ENCODE measurements around the gene DOK7. TPM values are rescaled to one million over a fixed set of nuclear protein-coding genes. Genes with fewer than 3 reads are reported as not detected.

Gene DOK7
- total RNA-seq, 5 donors from 2014 or later (not counting 1 experiment from before 2014, with no cell fraction given): 0.22 to 0.58 (median 0.36) TPM; not detected in 2

- Mint-ChIP-seq H3K4me1 (no peaks in the 10 kb centered on the region), H3K9me3 (no peaks in the 10 kb centered on the region), H3K27me3 (no peaks in the 10 kb centered on the region), H3K36me3 (peaks cover 18% of the 10 kb centered on the region), H3K27ac (no peak overlapping the region), H3K4me3 (no peak overlapping the region)
- H3K36me3 ChIP-seq (ENCODE audit: control insufficient read depth in 2 of 2, extremely low read depth in 1 of 2, insufficient read depth in 1 of 2, low read length in 1 of 2): peaks cover 0 to 16% of the 10 kb centered on the region in 2 donors
- no peak for ATAC-seq (replicated peaks in 1 of 4)
- H3K4me1 ChIP-seq (ENCODE audit: control insufficient read depth in 1 of 2, extremely low read depth in 1 of 2, insufficient read depth in 2 of 2, low read length in 2 of 2): no peaks in the 10 kb centered on the region
- CTCF ChIA-PET: interaction anchor here in 1 of 2 donors (0.6 kb wide), 1 partner anchor 550 kb away, joined by 3 read pairs; no protein-coding TSS in a partner anchor
- no peaks in the 10 kb centered on the region for H3K27me3 ChIP-seq (replicated peaks in 1 of 2; ENCODE audit: control insufficient read depth in 2 of 2, extremely low read depth in 1 of 2, insufficient read depth in 2 of 2, low read length in 1 of 2)
- WGBS (ENCODE audit: insufficient coverage): 88% methylated on average over 9 of the region's 12 CpGs
- POLR2A ChIA-PET: no interaction called here
- DNase-seq: no peak
- no peak overlapping the region for H3K4me3 ChIP-seq (ENCODE audit: control insufficient read depth in 1 of 2, extremely low read depth in 1 of 2, low read length in 1 of 2)
- no peaks in the 10 kb centered on the region for H3K9me3 ChIP-seq
- H3K27ac ChIP-seq (ENCODE audit: low read length): no peak overlapping the region
Observed at GRCh38 chr4:3421470-3421869, 41.6 kb upstream of the DOK7 start.

GRCh38 chr4:3422241-3422801, 40.8 kb upstream of the DOK7 start:
- Mint-ChIP-seq H3K27ac (no peak overlapping the region), H3K9me3 (no peaks in the 10 kb centered on the region), H3K4me1 (no peaks in the 10 kb centered on the region), H3K4me3 (no peak overlapping the region), H3K36me3 (peaks cover 9% of the 10 kb centered on the region), H3K27me3 (no peaks in the 10 kb centered on the region)
- H3K4me3 ChIP-seq (ENCODE audit: control insufficient read depth in 1 of 2, extremely low read depth in 1 of 2, low read length in 1 of 2): no peak overlapping the region
- POLR2A ChIA-PET: no interaction called here
- WGBS (ENCODE audit: insufficient coverage): 86% methylated on average over 29 of the region's 29 CpGs
- no peaks in the 10 kb centered on the region for H3K9me3 ChIP-seq
- H3K4me1 ChIP-seq (ENCODE audit: control insufficient read depth in 1 of 2, extremely low read depth in 1 of 2, insufficient read depth in 2 of 2, low read length in 2 of 2): no peaks in the 10 kb centered on the region
- no peak for DNase-seq
- H3K36me3 ChIP-seq (ENCODE audit: control insufficient read depth in 2 of 2, extremely low read depth in 1 of 2, insufficient read depth in 1 of 2, low read length in 1 of 2): peaks cover 0 to 10% of the 10 kb centered on the region in 2 donors
- CTCF ChIA-PET: no interaction called here
- no peaks in the 10 kb centered on the region for H3K27me3 ChIP-seq (replicated peaks in 1 of 2; ENCODE audit: control insufficient read depth in 2 of 2, extremely low read depth in 1 of 2, insufficient read depth in 2 of 2, low read length in 1 of 2)
- no peak for ATAC-seq (replicated peaks in 1 of 4)
- H3K27ac ChIP-seq (ENCODE audit: low read length): no peak overlapping the region

DNA sequence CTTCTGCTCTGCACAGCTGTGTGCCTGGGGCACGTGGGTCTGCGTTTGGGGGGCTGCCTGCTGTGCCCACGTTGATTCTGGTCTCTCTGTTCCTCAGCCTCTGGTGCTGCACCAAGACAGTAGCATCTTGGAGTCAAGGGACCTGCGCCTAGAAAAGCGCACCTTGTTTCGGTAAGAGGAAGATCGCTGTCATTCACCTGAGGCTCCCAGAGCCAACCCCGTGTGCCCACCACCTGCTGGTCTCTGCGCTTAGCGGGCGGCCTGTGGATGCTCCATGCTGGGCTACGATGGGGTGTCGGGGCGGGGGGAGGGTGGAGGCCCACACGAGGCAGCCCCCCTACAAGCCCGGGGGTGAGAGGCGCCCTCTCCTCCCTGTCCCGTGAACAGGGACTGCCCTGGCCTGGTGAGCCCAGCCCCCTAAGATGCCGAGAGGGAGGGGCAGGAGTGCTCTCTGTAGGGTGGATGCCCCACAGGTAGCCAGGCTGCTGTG, 40.3 kb upstream of the DOK7 start:
- Histone ChIP-seq H3K36me3 (ENCODE audit: control insufficient read depth in 2 of 2, extremely low read depth in 1 of 2, insufficient read depth in 1 of 2, low read length in 1 of 2) (peaks cover 0 to 9% of the 10 kb centered on the region in 2 donors), H3K9me3 (no peaks in the 10 kb centered on the region), H3K4me1 (ENCODE audit: control insufficient read depth in 1 of 2, extremely low read depth in 1 of 2, insufficient read depth in 2 of 2, low read length in 2 of 2) (no peaks in the 10 kb centered on the region), H3K4me3 (ENCODE audit: control insufficient read depth in 1 of 2, extremely low read depth in 1 of 2, low read length in 1 of 2) (no peak overlapping the region), H3K27ac (ENCODE audit: low read length) (no peak overlapping the region), H3K27me3 (replicated peaks in 1 of 2; ENCODE audit: control insufficient read depth in 2 of 2, extremely low read depth in 1 of 2, insufficient read depth in 2 of 2, low read length in 1 of 2) (no peaks in the 10 kb centered on the region)
- ChIA-PET POLR2A (no interaction called here), CTCF (no interaction called here)
- no peak overlapping the region for H3K27ac Mint-ChIP-seq
- H3K4me3 Mint-ChIP-seq: no peak overlapping the region
- WGBS (ENCODE audit: insufficient coverage): 88% methylated on average over 13 of the region's 19 CpGs
- H3K27me3 Mint-ChIP-seq: no peaks in the 10 kb centered on the region
- no peaks in the 10 kb centered on the region for H3K4me1 Mint-ChIP-seq
- DNase-seq (no peak), ATAC-seq (replicated peaks in 1 of 4) (no peak)
- H3K36me3 Mint-ChIP-seq: peaks cover 4% of the 10 kb centered on the region
- H3K9me3 Mint-ChIP-seq: no peaks in the 10 kb centered on the region

GRCh38 chr4:3423406-3423805, 39.7 kb upstream of the DOK7 start:
- Histone ChIP-seq H3K36me3 (ENCODE audit: control insufficient read depth in 2 of 2, extremely low read depth in 1 of 2, insufficient read depth in 1 of 2, low read length in 1 of 2) (peaks cover 0 to 9% of the 10 kb centered on the region in 2 donors), H3K4me3 (ENCODE audit: control insufficient read depth in 1 of 2, extremely low read depth in 1 of 2, low read length in 1 of 2) (no peak overlapping the region), H3K9me3 (no peaks in the 10 kb centered on the region), H3K27ac (ENCODE audit: low read length) (no peak overlapping the region), H3K4me1 (ENCODE audit: control insufficient read depth in 1 of 2, extremely low read depth in 1 of 2, insufficient read depth in 2 of 2, low read length in 2 of 2) (no peaks in the 10 kb centered on the region), H3K27me3 (replicated peaks in 1 of 2; ENCODE audit: control insufficient read depth in 2 of 2, extremely low read depth in 1 of 2, insufficient read depth in 2 of 2, low read length in 1 of 2) (no peaks in the 10 kb centered on the region)
- H3K36me3 Mint-ChIP-seq: no peaks in the 10 kb centered on the region
- ATAC-seq (replicated peaks in 1 of 4): no peak
- 93% methylated on average over 14 of the region's 16 CpGs for WGBS (ENCODE audit: insufficient coverage)
- DNase-seq: no peak
- no peaks in the 10 kb centered on the region for H3K4me1 Mint-ChIP-seq
- ChIA-PET CTCF (no interaction called here), POLR2A (no interaction called here)
- H3K27ac Mint-ChIP-seq: no peak overlapping the region
- no peaks in the 10 kb centered on the region for H3K9me3 Mint-ChIP-seq
- H3K27me3 Mint-ChIP-seq: no peaks in the 10 kb centered on the region
- H3K4me3 Mint-ChIP-seq: no peak overlapping the region

GRCh38 chr4:3423952-3424351, 39.2 kb upstream of the DOK7 start:
- Histone ChIP-seq H3K27me3 (replicated peaks in 1 of 2; ENCODE audit: control insufficient read depth in 2 of 2, extremely low read depth in 1 of 2, insufficient read depth in 2 of 2, low read length in 1 of 2) (no peaks in the 10 kb centered on the region), H3K4me3 (ENCODE audit: control insufficient read depth in 1 of 2, extremely low read depth in 1 of 2, low read length in 1 of 2) (no peak overlapping the region), H3K4me1 (ENCODE audit: control insufficient read depth in 1 of 2, extremely low read depth in 1 of 2, insufficient read depth in 2 of 2, low read length in 2 of 2) (no peaks in the 10 kb centered on the region), H3K9me3 (no peaks in the 10 kb centered on the region), H3K36me3 (ENCODE audit: control insufficient read depth in 2 of 2, extremely low read depth in 1 of 2, insufficient read depth in 1 of 2, low read length in 1 of 2) (peaks cover 0 to 9% of the 10 kb centered on the region in 2 donors), H3K27ac (ENCODE audit: low read length) (no peak overlapping the region)
- H3K27ac Mint-ChIP-seq: no peak overlapping the region
- POLR2A ChIA-PET: no interaction called here
- H3K4me1 Mint-ChIP-seq: no peaks in the 10 kb centered on the region
- no peaks in the 10 kb centered on the region for H3K27me3 Mint-ChIP-seq
- CTCF ChIA-PET: no interaction called here
- DNase-seq (no peak), ATAC-seq (replicated peaks in 1 of 4) (no peak)
- no peaks in the 10 kb centered on the region for H3K9me3 Mint-ChIP-seq
- H3K4me3 Mint-ChIP-seq: no peak overlapping the region
- H3K36me3 Mint-ChIP-seq: peaks cover 1% of the 10 kb centered on the region
- WGBS (ENCODE audit: insufficient coverage): 95% methylated on average over 10 of the region's 13 CpGs

- no peak overlapping the region for H3K4me3 ChIP-seq (ENCODE audit: control insufficient read depth in 1 of 2, extremely low read depth in 1 of 2, low read length in 1 of 2)
- DNase-seq (no peak), ATAC-seq (replicated peaks in 1 of 4) (no peak)
- WGBS (ENCODE audit: insufficient coverage): 93% methylated on average over 17 of the region's 20 CpGs
- Mint-ChIP-seq H3K4me1 (no peaks in the 10 kb centered on the region), H3K27ac (no peak overlapping the region), H3K27me3 (no peaks in the 10 kb centered on the region), H3K4me3 (no peak overlapping the region), H3K36me3 (peaks cover 7% of the 10 kb centered on the region), H3K9me3 (no peaks in the 10 kb centered on the region)
- H3K36me3 ChIP-seq (ENCODE audit: control insufficient read depth in 2 of 2, extremely low read depth in 1 of 2, insufficient read depth in 1 of 2, low read length in 1 of 2): peaks cover 0 to 9% of the 10 kb centered on the region in 2 donors
- CTCF ChIA-PET: no interaction called here
- H3K9me3 ChIP-seq: no peaks in the 10 kb centered on the region
- no peaks in the 10 kb centered on the region for H3K27me3 ChIP-seq (replicated peaks in 1 of 2; ENCODE audit: control insufficient read depth in 2 of 2, extremely low read depth in 1 of 2, insufficient read depth in 2 of 2, low read length in 1 of 2)
- no peak overlapping the region for H3K27ac ChIP-seq (ENCODE audit: low read length)
- no peaks in the 10 kb centered on the region for H3K4me1 ChIP-seq (ENCODE audit: control insufficient read depth in 1 of 2, extremely low read depth in 1 of 2, insufficient read depth in 2 of 2, low read length in 2 of 2)
- POLR2A ChIA-PET: no interaction called here
Observed at GRCh38 chr4:3424522-3425095, 38.5 kb upstream of the DOK7 start.

All from T-cell (primary cell).